Esophagus muscularis mucosa (tissue), 4 donors: ENCODE data around the gene THTPA. TPM values are rescaled to one million over a fixed set of nuclear protein-coding genes. Genes with fewer than 3 reads are reported as not detected.
A peak's percentile ranks its signal among the peaks of the same experiment; 100 is the strongest.

Experiments used
- DNase-seq: peaks from one replicate; pipeline ENCODE4 v3.0.0-alpha.2; 2017; ENCODE audit errors: extremely low spot score
- H3K27ac ChIP-seq, 4 donors: fragments of 200-600 bp; sonication (generic); replicated peaks in 1 of 4; 1 replicate in 3 of 4; 2 replicates in 1 of 4; pipeline ENCODE4 v1.5.1; 2016 to 2019; ENCODE audit warnings: mild to moderate bottlenecking in 1 of 4
- H3K27me3 ChIP-seq, 4 donors: fragments of 200-600 bp; sonication (generic); one replicate each; pipeline versions ENCODE4 v1.5.1 to v1.6.0; 2016 to 2019
- H3K36me3 ChIP-seq, 4 donors: fragments of 200-600 bp; sonication (generic); one replicate each; pipeline ENCODE4 v1.5.1; 2016 to 2019
- H3K4me1 ChIP-seq, 4 donors: fragments of 200-600 bp; sonication (generic); one replicate each; pipeline ENCODE4 v1.5.1; 2016 to 2019
- H3K4me3 ChIP-seq, 4 donors: fragments of 200-600 bp; sonication (generic); 1 replicate in 2 of 4; 2 replicates in 2 of 4; pipeline ENCODE4 v1.5.1; 2016 to 2019; ENCODE audit warnings: mild to moderate bottlenecking in 4 of 4, moderate library complexity in 1 of 4
- H3K9me3 ChIP-seq, 4 donors: fragments of 200-600 bp; sonication (generic); 1 replicate in 3 of 4; 2 replicates in 1 of 4; pipeline ENCODE4 v1.5.1; 2016 to 2019
- EP300 ChIP-seq: sonication (generic); formaldehyde crosslinking; IDR thresholded peaks from one replicate; pipeline ENCODE4 v1.6.1; 2017; ENCODE audit warnings: antibody characterized with exemption
- POLR2A ChIP-seq: fragments of 450-650 bp; IDR thresholded peaks from one replicate; pipeline ENCODE4 v1.6.1; 2017; ENCODE audit warnings: antibody characterized with exemption, moderate library complexity, mild to moderate bottlenecking, low read depth
- POLR2AphosphoS5 ChIP-seq, 2 donors: sonication (generic); formaldehyde crosslinking; IDR thresholded peaks; one replicate each; pipeline ENCODE4 v1.6.1; 2017; ENCODE audit warnings: antibody characterized with exemption in 2 of 2
- WGBS: methylation state at CpG from one replicate; pipeline ENCODE4 v1.1.5; 2018; 5-methylcytosine and 5-hydroxymethylcytosine counted together
- intact Hi-C: fragments of 100-400 bp; cut with DNase I; formaldehyde crosslinking; loops from one replicate; pipeline ENCODE4 v1.15.1; 2023
- total RNA-seq, 4 donors: library from RNA; depleted of rRNA; stranded (reverse); fragments of >200 nt; gene quantifications; one replicate each; pipeline versions ENCODE4 v1.1.0 to v1.2.1, GENCODE V29; 2016
- TF ChIP-seq, protein P1 (sequence below), 3 experiments: fragments of 200-600 bp in 2 of 3; fragments of 450-650 bp in 1 of 3; sonication (generic) in 2 of 3; IDR thresholded peaks; one replicate each; pipeline ENCODE4 v1.5.1; 2017 to 2019; ENCODE audit warnings: antibody characterized with exemption in 3 of 3, mild to moderate bottlenecking in 2 of 3, moderate library complexity in 1 of 3

Gene THTPA
- total RNA-seq, 4 donors from 2014 or later: 18.3 to 20.0 (median 19.7) TPM

DNA sequence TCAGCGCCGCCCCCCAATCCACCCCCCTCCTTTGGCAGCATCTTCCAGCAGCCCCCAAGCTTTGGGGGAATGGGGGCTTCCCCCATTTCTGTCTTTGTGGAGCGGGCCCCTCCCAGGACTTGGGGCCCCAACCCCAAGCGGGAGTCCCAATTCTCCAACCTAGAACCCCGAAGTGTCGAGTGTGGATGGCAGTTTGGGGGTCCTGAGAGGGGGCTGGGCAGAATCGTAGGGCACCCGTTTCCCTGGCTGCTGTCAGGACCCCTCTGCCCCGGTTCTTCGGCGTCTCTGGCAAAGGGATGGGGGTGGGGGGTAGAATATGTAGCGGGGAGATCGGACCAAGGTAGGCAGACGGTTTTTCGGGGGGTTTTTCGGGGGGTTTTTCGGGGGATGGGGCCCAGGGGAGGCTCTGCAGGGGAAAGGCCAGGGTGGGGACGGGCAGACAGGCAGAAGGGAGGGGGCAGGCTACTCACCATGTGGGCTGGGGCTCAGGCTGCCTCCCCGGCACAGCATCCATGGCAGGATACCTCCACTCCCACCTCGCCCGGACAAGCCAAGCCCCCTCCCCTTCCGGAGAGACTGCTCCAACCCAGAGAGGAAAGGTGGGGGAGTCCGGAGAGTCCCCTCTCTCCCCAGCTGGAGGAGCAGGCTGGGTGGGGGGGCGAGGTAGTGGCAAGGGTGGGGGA lies 21.8 kb downstream of the THTPA start:
- Histone ChIP-seq H3K4me1 (peaks cover 7 to 35% (median 34%) of the 10 kb centered on the region in 4 donors), H3K4me3 (peak overlapping the region; percentile 35 to 50 (median 42)), H3K36me3 (no peaks in the 10 kb centered on the region), H3K27me3 (peaks cover 8 to 92% (median 36%) of the 10 kb centered on the region in 4 donors), H3K27ac (no peak overlapping the region), H3K9me3 (no peaks in the 10 kb centered on the region)
- DNase-seq: no peak
- intact Hi-C loops: no loop called here
- WGBS: 7% methylated on average over 18 of the region's 24 CpGs
- TF ChIP-seq, protein P1, sequence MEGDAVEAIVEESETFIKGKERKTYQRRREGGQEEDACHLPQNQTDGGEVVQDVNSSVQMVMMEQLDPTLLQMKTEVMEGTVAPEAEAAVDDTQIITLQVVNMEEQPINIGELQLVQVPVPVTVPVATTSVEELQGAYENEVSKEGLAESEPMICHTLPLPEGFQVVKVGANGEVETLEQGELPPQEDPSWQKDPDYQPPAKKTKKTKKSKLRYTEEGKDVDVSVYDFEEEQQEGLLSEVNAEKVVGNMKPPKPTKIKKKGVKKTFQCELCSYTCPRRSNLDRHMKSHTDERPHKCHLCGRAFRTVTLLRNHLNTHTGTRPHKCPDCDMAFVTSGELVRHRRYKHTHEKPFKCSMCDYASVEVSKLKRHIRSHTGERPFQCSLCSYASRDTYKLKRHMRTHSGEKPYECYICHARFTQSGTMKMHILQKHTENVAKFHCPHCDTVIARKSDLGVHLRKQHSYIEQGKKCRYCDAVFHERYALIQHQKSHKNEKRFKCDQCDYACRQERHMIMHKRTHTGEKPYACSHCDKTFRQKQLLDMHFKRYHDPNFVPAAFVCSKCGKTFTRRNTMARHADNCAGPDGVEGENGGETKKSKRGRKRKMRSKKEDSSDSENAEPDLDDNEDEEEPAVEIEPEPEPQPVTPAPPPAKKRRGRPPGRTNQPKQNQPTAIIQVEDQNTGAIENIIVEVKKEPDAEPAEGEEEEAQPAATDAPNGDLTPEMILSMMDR (IDR thresholded peaks at IDR 0.05): no peak
- TF ChIP-seq EP300 (no peak), POLR2A (no peak), POLR2AphosphoS5 (IDR thresholded peaks at IDR 0.05) (no peak)

DNA sequence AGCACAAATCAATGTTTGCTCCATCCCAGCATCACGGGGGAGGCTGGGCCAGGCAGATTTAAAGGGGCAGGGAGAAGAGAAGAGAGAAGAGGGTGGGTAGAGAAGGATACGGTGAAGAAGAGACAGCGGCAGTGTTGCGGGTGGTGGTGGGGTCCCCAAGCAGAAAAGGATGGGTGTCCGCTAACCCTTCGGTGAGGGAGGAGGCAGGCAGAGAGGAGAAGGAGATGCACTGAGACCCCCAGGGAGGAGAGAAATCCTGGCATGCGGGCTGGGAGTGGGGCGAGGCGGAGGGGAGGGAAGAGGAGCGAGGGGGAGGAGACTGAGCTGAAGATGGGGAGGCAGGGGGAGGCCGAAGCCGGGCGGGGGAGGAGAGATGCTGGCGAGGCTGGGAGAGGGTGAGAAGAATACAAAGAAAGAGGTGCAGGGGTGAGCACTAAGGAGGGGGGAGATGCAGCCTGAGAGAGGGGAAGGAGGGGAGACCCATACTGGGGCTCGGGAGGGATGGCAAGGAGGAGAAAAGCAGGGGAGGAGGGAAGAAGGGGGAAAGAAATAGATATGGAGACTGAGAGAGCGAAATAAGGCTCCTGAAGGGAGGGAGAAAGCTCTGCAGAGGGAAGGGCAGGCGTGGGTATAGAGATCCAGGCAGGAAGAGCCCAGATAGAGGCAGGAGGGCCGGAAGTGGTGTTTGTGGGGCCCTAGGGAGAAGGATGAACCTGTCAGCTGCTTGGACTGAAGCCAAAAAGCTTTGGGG lies 22.7 kb downstream of the THTPA start, which contains the start of gene JPH4:
Gene JPH4 (minus strand): TSS at position 231 of the 751 bp plus-strand sequence. CDS start 1,337 bp downstream, outside the sequence.
- WGBS: 10% methylated on average over 18 of the region's 18 CpGs
- H3K27ac ChIP-seq: no peak within 1 kb of the TSS
- TF ChIP-seq POLR2AphosphoS5 (IDR thresholded peaks at IDR 0.05): no peak
- no peak for TF ChIP-seq EP300
- TF ChIP-seq, protein P1 (IDR thresholded peaks at IDR 0.05): no peak
- no peak for TF ChIP-seq POLR2A
- H3K27me3 ChIP-seq: peaks cover 8 to 85% (median 36%) of the 10 kb centered on the region in 4 donors
- peak within 1 kb of the TSS; percentile 35 to 50 (median 42) for H3K4me3 ChIP-seq
- DNase-seq: no peak
- H3K36me3 ChIP-seq: no peaks in the 10 kb centered on the region
- intact Hi-C loops: no loop called here
- H3K9me3 ChIP-seq: no peaks in the 10 kb centered on the region
- peaks cover 7 to 35% (median 34%) of the 10 kb centered on the region in 4 donors for H3K4me1 ChIP-seq

DNA sequence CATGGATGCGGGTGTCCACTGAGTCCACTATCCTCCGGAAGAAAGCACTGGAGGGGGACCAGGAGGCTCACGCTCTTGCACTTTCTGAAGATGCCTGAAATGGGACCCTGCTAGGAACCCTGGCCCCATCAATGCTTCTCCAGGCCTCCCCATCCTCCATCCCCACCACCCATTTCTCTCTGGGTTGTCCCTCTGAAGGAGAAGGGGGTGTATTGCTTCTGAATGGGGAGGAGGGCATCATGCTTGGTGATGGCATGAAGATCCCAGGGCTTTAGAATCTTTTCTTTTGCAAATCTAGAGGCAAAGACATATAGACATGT lies 23.2 kb downstream of the THTPA start:
- no peaks in the 10 kb centered on the region for H3K9me3 ChIP-seq
- intact Hi-C loops: no loop called here
- no peaks in the 10 kb centered on the region for H3K36me3 ChIP-seq
- peaks cover 8 to 80% (median 36%) of the 10 kb centered on the region in 4 donors for H3K27me3 ChIP-seq
- no peak for DNase-seq
- no peak overlapping the region for H3K27ac ChIP-seq
- 100% methylated on average over 1 of the region's 3 CpGs for WGBS
- TF ChIP-seq POLR2A: no peak
- TF ChIP-seq, protein P1 (IDR thresholded peaks at IDR 0.05): no peak
- TF ChIP-seq EP300: no peak
- TF ChIP-seq POLR2AphosphoS5 (IDR thresholded peaks at IDR 0.05): no peak
- peak overlapping the region in 1 of 4 donors; percentile 41 for H3K4me3 ChIP-seq
- H3K4me1 ChIP-seq: peaks cover 7 to 35% (median 34%) of the 10 kb centered on the region in 4 donors

DNA sequence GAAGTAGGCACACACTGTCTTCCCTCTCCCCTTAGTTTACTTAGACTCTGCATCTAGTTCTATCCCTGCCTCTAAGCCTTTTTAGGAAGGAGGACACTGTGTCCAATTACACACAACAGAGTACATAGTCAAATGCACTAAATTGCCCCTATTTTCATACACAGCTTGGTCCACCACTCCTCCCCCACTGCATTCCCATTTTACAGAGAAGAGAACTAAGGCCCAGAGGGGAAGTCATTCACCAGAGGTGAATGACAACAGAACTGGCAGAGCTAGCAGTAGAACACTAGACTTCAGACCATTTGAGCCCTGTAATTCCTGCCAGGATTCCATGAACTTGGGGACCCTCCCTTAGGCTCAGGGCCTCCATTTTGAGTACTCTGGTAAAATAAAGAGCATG lies 23.7 kb downstream of the THTPA start:
- intact Hi-C loops: no loop called here
- peaks cover 8 to 76% (median 36%) of the 10 kb centered on the region in 4 donors for H3K27me3 ChIP-seq
- TF ChIP-seq, protein P1 (IDR thresholded peaks at IDR 0.05): no peak
- TF ChIP-seq POLR2AphosphoS5 (IDR thresholded peaks at IDR 0.05): no peak
- TF ChIP-seq POLR2A: no peak
- TF ChIP-seq EP300: no peak
- no peak for DNase-seq
- H3K4me3 ChIP-seq: no peak overlapping the region
- no peaks in the 10 kb centered on the region for H3K36me3 ChIP-seq
- peaks cover 7 to 35% (median 34%) of the 10 kb centered on the region in 4 donors for H3K4me1 ChIP-seq
- no peaks in the 10 kb centered on the region for H3K9me3 ChIP-seq
- no peak overlapping the region for H3K27ac ChIP-seq
